BLaER1 treated with 17β-estradiol and CSF1 and Interleukin-3, amounts not matched to agents 10 nM and 100 nM (cell line): ENCODE data around the gene SHISA9.

Experiments
- H3K27ac ChIP-seq, 11 experiments: shearing (Covaris generic); formaldehyde crosslinking; 2 replicates each; pipeline ENCODE4 v1.8.1; 2022
- H3K27me3 ChIP-seq, 11 experiments: shearing (Covaris generic); formaldehyde crosslinking; 2 replicates each; pipeline ENCODE4 v1.8.1; 2022
- H3K36me3 ChIP-seq, 11 experiments: shearing (Covaris generic); formaldehyde crosslinking; 2 replicates each; pipeline ENCODE4 v1.8.1; 2022
- H3K4me1 ChIP-seq, 10 experiments: shearing (Covaris generic); formaldehyde crosslinking; 2 replicates each; pipeline ENCODE4 v1.8.1; 2022
- H3K4me2 ChIP-seq, 11 experiments: shearing (Covaris generic); formaldehyde crosslinking; 2 replicates each; pipeline ENCODE4 v1.8.1; 2022
- H3K4me3 ChIP-seq, 10 experiments: shearing (Covaris generic); formaldehyde crosslinking; 2 replicates each; pipeline ENCODE4 v1.8.1; 2022
- H3K9ac ChIP-seq, 11 experiments: shearing (Covaris generic); formaldehyde crosslinking; 2 replicates each; pipeline ENCODE4 v1.8.1; 2022
- H3K9me3 ChIP-seq, 11 experiments: shearing (Covaris generic); formaldehyde crosslinking; replicated peaks in 1 of 11; 2 replicates each; pipeline ENCODE4 v1.8.1; 2022
- H4K20me1 ChIP-seq, 11 experiments: shearing (Covaris generic); formaldehyde crosslinking; 2 replicates each; pipeline ENCODE4 v1.8.1; 2022
- Cebpa-rat ChIP-seq, 11 experiments: shearing (Covaris generic); IDR thresholded peaks; 2 replicates each; pipeline ENCODE4 v1.8.1; 2022

The SHISA9 gene

DNA sequence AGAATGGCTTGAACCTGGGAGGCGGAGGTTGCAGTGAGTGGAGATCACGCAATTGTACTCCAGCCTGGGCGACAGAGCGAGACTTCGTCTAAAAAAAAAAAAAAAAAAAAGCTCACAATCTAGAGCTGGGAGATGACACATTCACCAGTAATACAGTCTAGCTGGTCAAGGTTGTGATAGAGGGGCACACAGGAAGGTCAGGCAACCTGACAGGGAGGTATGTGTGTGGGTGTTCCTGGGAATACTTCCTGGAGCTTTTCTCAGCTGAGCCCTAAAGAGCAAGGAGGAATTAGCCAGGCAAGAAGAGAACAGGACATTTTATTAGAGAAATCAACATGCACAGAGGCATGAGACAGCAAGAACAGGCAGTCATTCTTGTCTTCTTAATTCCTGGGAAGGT lies 216.7 kb downstream of the SHISA9 start:
- H3K4me1 ChIP-seq = no peaks in the 10 kb centered on the region
- TF ChIP-seq Cebpa-rat (IDR thresholded peaks at IDR 0.05) = no peak
- H3K27me3 ChIP-seq = no peaks in the 10 kb centered on the region
- peaks cover 0 to 5% (median 0%) of the 10 kb centered on the region in 11 experiments; a peak in 2 of 22 replicates for H3K9me3 ChIP-seq
- H3K9ac ChIP-seq = no peak overlapping the region
- H3K36me3 ChIP-seq = no peaks in the 10 kb centered on the region
- no peaks in the 10 kb centered on the region; a peak in 1 of 22 replicates for H4K20me1 ChIP-seq
- H3K27ac ChIP-seq = no peak overlapping the region
- H3K4me3 ChIP-seq = no peak overlapping the region
- H3K4me2 ChIP-seq = no peak overlapping the region

DNA sequence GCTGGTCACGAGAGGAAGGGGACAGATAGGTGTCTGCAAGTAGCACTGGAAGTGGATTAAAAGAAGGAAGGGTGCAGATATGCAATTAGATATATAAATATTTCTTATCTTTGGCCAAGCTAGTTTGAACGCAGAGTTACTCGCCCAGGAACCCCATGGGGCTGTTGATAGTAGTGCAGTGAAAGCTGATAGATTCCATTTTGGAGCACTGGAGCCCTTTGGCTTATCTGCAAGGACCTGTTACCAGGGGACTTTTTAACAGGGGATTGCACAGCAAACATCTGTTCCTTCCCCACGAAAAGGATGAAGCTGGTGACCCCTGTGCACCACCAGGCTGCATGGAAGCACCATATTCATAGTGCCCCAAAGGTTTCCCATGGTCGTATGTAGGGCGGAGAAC lies 218.7 kb downstream of the SHISA9 start:
- no peak for TF ChIP-seq Cebpa-rat (IDR thresholded peaks at IDR 0.05)
- peaks cover 0 to 10% (median 0%) of the 10 kb centered on the region in 11 experiments; a peak in 5 of 22 replicates for H3K9me3 ChIP-seq
- H3K36me3 ChIP-seq = no peaks in the 10 kb centered on the region
- H3K4me3 ChIP-seq = no peak overlapping the region
- H3K4me1 ChIP-seq = no peaks in the 10 kb centered on the region
- no peak overlapping the region for H3K4me2 ChIP-seq
- H3K27me3 ChIP-seq = no peaks in the 10 kb centered on the region
- no peak overlapping the region for H3K9ac ChIP-seq
- no peak overlapping the region for H3K27ac ChIP-seq
- H4K20me1 ChIP-seq = no peaks in the 10 kb centered on the region; a peak in 1 of 22 replicates

- no peaks in the 10 kb centered on the region; a peak in 1 of 22 replicates for H4K20me1 ChIP-seq
- no peak overlapping the region for H3K27ac ChIP-seq
- no peak for TF ChIP-seq Cebpa-rat (IDR thresholded peaks at IDR 0.05)
- H3K4me2 ChIP-seq = no peak overlapping the region
- no peaks in the 10 kb centered on the region for H3K4me1 ChIP-seq
- H3K9me3 ChIP-seq = peaks cover 0 to 8% (median 0%) of the 10 kb centered on the region in 11 experiments; a peak in 4 of 22 replicates
- no peaks in the 10 kb centered on the region for H3K27me3 ChIP-seq
- no peak overlapping the region for H3K4me3 ChIP-seq
- H3K36me3 ChIP-seq = no peaks in the 10 kb centered on the region
- no peak overlapping the region for H3K9ac ChIP-seq
Measured at GRCh38 chr16:13120557-13120956, 219.2 kb downstream of the SHISA9 start.

GRCh38 chr16:13123991-13124390 lies 222.6 kb downstream of the SHISA9 start:
- no peaks in the 10 kb centered on the region for H3K4me1 ChIP-seq
- H4K20me1 ChIP-seq = no peaks in the 10 kb centered on the region; a peak in 1 of 22 replicates
- TF ChIP-seq Cebpa-rat (IDR thresholded peaks at IDR 0.05) = no peak
- no peaks in the 10 kb centered on the region for H3K27me3 ChIP-seq
- no peaks in the 10 kb centered on the region for H3K36me3 ChIP-seq
- H3K9ac ChIP-seq = no peak overlapping the region
- H3K4me2 ChIP-seq = no peak overlapping the region
- H3K27ac ChIP-seq = no peak overlapping the region
- H3K4me3 ChIP-seq = no peak overlapping the region
- peaks cover 0 to 15% (median 0%) of the 10 kb centered on the region in 11 experiments; a peak in 6 of 22 replicates for H3K9me3 ChIP-seq

- no peaks in the 10 kb centered on the region for H3K27me3 ChIP-seq
Measured at GRCh38 chr16:13127144-13127543, 225.7 kb downstream of the SHISA9 start.

DNA sequence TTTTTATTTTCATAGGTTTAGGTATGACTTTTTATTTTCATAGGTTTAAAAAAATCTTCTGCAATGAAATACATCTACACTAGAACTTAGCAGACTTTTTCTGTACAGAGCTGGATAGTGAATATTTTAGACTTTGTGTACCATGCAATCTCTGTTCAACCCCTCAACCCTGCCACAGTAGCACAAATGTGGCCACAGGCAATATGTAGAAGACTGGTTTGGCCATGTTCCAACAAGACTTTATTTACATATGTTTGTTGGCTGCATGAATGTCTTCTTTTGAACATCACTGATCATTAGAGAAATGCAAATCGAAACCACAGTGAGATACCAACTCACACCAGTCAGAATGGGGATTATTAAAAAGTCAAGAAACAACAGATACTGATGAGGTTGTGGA lies 229.2 kb downstream of the SHISA9 start:
- no peak for TF ChIP-seq Cebpa-rat (IDR thresholded peaks at IDR 0.05)
- no peak overlapping the region for H3K4me2 ChIP-seq
- no peaks in the 10 kb centered on the region for H3K36me3 ChIP-seq
- H4K20me1 ChIP-seq = no peaks in the 10 kb centered on the region
- no peaks in the 10 kb centered on the region for H3K27me3 ChIP-seq
- H3K9ac ChIP-seq = no peak overlapping the region
- no peak overlapping the region for H3K27ac ChIP-seq
- H3K4me3 ChIP-seq = no peak overlapping the region
- H3K9me3 ChIP-seq = peaks cover 0 to 17% (median 6%) of the 10 kb centered on the region in 11 experiments; a peak in 7 of 22 replicates
- peaks cover 0 to 10% (median 4%) of the 10 kb centered on the region in 10 experiments; a peak in 10 of 20 replicates for H3K4me1 ChIP-seq

More at GRCh38 chr16:13127144-13127543, 225.7 kb downstream of the SHISA9 start:
- Histone ChIP-seq H3K9me3 (peaks cover 0 to 15% (median 0%) of the 10 kb centered on the region in 11 experiments; a peak in 6 of 22 replicates), H4K20me1 (no peaks in the 10 kb centered on the region), H3K4me2 (no peak overlapping the region), H3K27ac (no peak overlapping the region), H3K9ac (no peak overlapping the region), H3K4me3 (no peak overlapping the region), H3K36me3 (no peaks in the 10 kb centered on the region), H3K4me1 (no peaks in the 10 kb centered on the region)
- TF ChIP-seq Cebpa-rat (IDR thresholded peaks at IDR 0.05) = no peak

- no peak overlapping the region for H3K27ac ChIP-seq
- TF ChIP-seq Cebpa-rat (IDR thresholded peaks at IDR 0.05) = no peak
Measured at GRCh38 chr16:13134836-13135235, 233.4 kb downstream of the SHISA9 start.

DNA sequence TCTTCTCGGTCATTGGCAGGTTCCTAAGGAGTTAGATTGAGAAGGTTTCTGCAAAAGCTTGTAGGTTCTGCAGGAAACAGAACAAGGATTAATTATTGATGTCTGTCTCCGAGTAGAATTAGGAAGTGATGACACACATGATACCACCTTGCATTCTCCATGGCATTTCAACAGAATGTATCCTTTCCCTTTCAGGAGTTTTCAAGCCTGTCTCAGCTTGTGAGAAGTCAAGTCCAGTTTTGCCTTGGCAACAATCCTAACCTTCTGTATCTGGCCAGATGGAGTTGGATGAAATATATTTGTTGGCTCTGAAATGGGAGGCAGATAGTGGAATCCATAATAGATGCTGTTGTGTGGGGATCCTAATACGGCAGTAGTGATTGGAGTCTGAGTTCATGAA lies 235.5 kb downstream of the SHISA9 start:
- peaks cover 0 to 10% (median 4%) of the 10 kb centered on the region in 10 experiments; a peak in 10 of 20 replicates for H3K4me1 ChIP-seq
- no peaks in the 10 kb centered on the region for H3K27me3 ChIP-seq
- H3K4me3 ChIP-seq = no peak overlapping the region
- H3K9ac ChIP-seq = no peak overlapping the region
- no peak overlapping the region for H3K4me2 ChIP-seq
- H4K20me1 ChIP-seq = no peaks in the 10 kb centered on the region
- no peak overlapping the region for H3K27ac ChIP-seq
- peaks cover 0 to 9% (median 6%) of the 10 kb centered on the region in 11 experiments; a peak in 6 of 22 replicates for H3K9me3 ChIP-seq
- no peaks in the 10 kb centered on the region for H3K36me3 ChIP-seq
- no peak for TF ChIP-seq Cebpa-rat (IDR thresholded peaks at IDR 0.05)

More at GRCh38 chr16:13134836-13135235, 233.4 kb downstream of the SHISA9 start:
- Histone ChIP-seq H3K4me1 (peaks cover 0 to 10% (median 4%) of the 10 kb centered on the region in 10 experiments; a peak in 10 of 20 replicates), H3K4me3 (no peak overlapping the region), H3K27me3 (no peaks in the 10 kb centered on the region), H3K9me3 (peaks cover 0 to 9% (median 6%) of the 10 kb centered on the region in 11 experiments; a peak in 6 of 22 replicates), H3K36me3 (no peaks in the 10 kb centered on the region), H3K4me2 (no peak overlapping the region), H4K20me1 (no peaks in the 10 kb centered on the region), H3K9ac (no peak overlapping the region)

GRCh38 chr16:13138528-13138927 lies 237.1 kb downstream of the SHISA9 start:
- Histone ChIP-seq H3K36me3 (no peaks in the 10 kb centered on the region), H3K4me2 (no peak overlapping the region), H3K4me3 (no peak overlapping the region), H3K27ac (no peak overlapping the region), H3K27me3 (no peaks in the 10 kb centered on the region), H3K9me3 (peaks cover 0 to 9% (median 6%) of the 10 kb centered on the region in 11 experiments; a peak in 6 of 22 replicates), H3K4me1 (peaks cover 0 to 4% (median under 1%) of the 10 kb centered on the region in 10 experiments; a peak in 8 of 20 replicates), H3K9ac (no peak overlapping the region), H4K20me1 (no peaks in the 10 kb centered on the region)
- no peak for TF ChIP-seq Cebpa-rat (IDR thresholded peaks at IDR 0.05)

GRCh38 chr16:13139661-13140241 lies 238.4 kb downstream of the SHISA9 start:
- H3K36me3 ChIP-seq = no peaks in the 10 kb centered on the region
- no peak overlapping the region for H3K4me2 ChIP-seq
- no peaks in the 10 kb centered on the region for H3K4me1 ChIP-seq
- H3K9ac ChIP-seq = no peak overlapping the region
- H3K27ac ChIP-seq = no peak overlapping the region
- no peak overlapping the region for H3K4me3 ChIP-seq
- no peak for TF ChIP-seq Cebpa-rat (IDR thresholded peaks at IDR 0.05)
- H3K9me3 ChIP-seq = peaks cover 0 to 7% (median 2%) of the 10 kb centered on the region in 11 experiments; a peak in 6 of 22 replicates
- H3K27me3 ChIP-seq = no peaks in the 10 kb centered on the region
- H4K20me1 ChIP-seq = no peaks in the 10 kb centered on the region
